Calu3 (cell line): Measurements from ENCODE around the gene FBXW2. TPM values are rescaled to one million over a fixed set of nuclear protein-coding genes. Genes with fewer than 3 reads are reported as not detected.
A peak's percentile ranks its signal among the peaks of the same experiment; 100 is the strongest.

Experiments used
- BruUV-seq: library from RNA; stranded (reverse); fragments of 400-500 nt; replicated peaks from 2 replicates; lab custom pipeline; 2021; lab: Mats Ljungman, UMichigan
- CTCF ChIA-PET: fragments of 300-600 bp; sonication (Branson Sonifier 250); formaldehyde crosslinking; loops from one replicate; lab custom pipeline; 2022; ENCODE audit warnings: antibody characterized with exemption; lab: Charles Lee
- DNase-seq: peaks from one replicate; pipeline ENCODE4 v3.0.0; 2022
- H3K27ac Mint-ChIP-seq: one replicate; pipeline ENCODE4 v1.8.0; 2022; ENCODE audit warnings: mixed read lengths; ENCODE audit not compliant: unreplicated experiment
- H3K27me3 Mint-ChIP-seq: one replicate; pipeline ENCODE4 v1.8.0; 2022; ENCODE audit warnings: mixed read lengths; ENCODE audit not compliant: unreplicated experiment
- H3K36me3 Mint-ChIP-seq: one replicate; pipeline ENCODE4 v1.8.0; 2022; ENCODE audit warnings: mild to moderate bottlenecking, moderate library complexity, mixed read lengths; ENCODE audit not compliant: insufficient read depth, unreplicated experiment
- H3K4me1 Mint-ChIP-seq: one replicate; pipeline ENCODE4 v1.8.0; 2022; ENCODE audit warnings: mild to moderate bottlenecking, low read depth, mixed read lengths; ENCODE audit not compliant: unreplicated experiment
- H3K4me3 Mint-ChIP-seq: one replicate; pipeline ENCODE4 v1.8.0; 2022; ENCODE audit warnings: mild to moderate bottlenecking, low read depth, moderate library complexity, mixed read lengths; ENCODE audit not compliant: unreplicated experiment
- H3K9me3 Mint-ChIP-seq: one replicate; pipeline ENCODE4 v1.8.0; 2022; ENCODE audit warnings: low read depth, mixed read lengths; ENCODE audit not compliant: unreplicated experiment
- CTCF ChIP-seq: fragments of 200-600 bp; IDR thresholded peaks from one replicate; pipeline ENCODE4 v1.8.0; 2022; ENCODE audit warnings: antibody characterized with exemption; ENCODE audit not compliant: unreplicated experiment
- intact Hi-C: fragments of 100-400 bp; cut with micrococcal nuclease; formaldehyde crosslinking; loops from one replicate; pipeline ENCODE4 v1.10.0; 2022; ENCODE audit not compliant: unreplicated experiment
- total RNA-seq: library from RNA; stranded (reverse); gene quantifications from 2 replicates; pipeline ENCODE4 v1.2.3, GENCODE V29; 2022

FBXW2 gene
- total RNA-seq, 1 experiment from 2014 or later: 44.8 TPM

- no peak for DNase-seq
- Mint-ChIP-seq H3K27me3 (no peaks in the 10 kb centered on the region), H3K27ac (no peak overlapping the region), H3K4me3 (peak overlapping the region; percentile 66), H3K9me3 (no peaks in the 10 kb centered on the region), H3K4me1 (peaks cover 29% of the 10 kb centered on the region), H3K36me3 (peaks cover 8% of the 10 kb centered on the region)
- intact Hi-C loops: no loop called here
- CTCF ChIA-PET: no interaction called here
- BruUV-seq: no TSS peak
- no peak for TF ChIP-seq CTCF
These were observed 84.5 kb downstream of the FBXW2 start for GRCh38 chr9:120708526-120709224.

- CTCF ChIA-PET: interaction anchor here (0.6 kb wide), 1 partner anchor 231 kb away, joined by 7 read pairs; no protein-coding TSS in a partner anchor
- intact Hi-C loops: no loop called here
- Mint-ChIP-seq H3K4me1 (peaks cover 23% of the 10 kb centered on the region), H3K4me3 (no peak overlapping the region), H3K27me3 (no peaks in the 10 kb centered on the region), H3K27ac (no peak overlapping the region), H3K36me3 (no peaks in the 10 kb centered on the region), H3K9me3 (no peaks in the 10 kb centered on the region)
- no TSS peak for BruUV-seq
- no peak for TF ChIP-seq CTCF
- no peak for DNase-seq
These were observed 86.0 kb downstream of the FBXW2 start for GRCh38 chr9:120707170-120707569.

Other genes with a start within 250 kb of the FBXW2 start
- 40.7 and 43.1 TPM in 2 replicates for gene CDK5RAP2, start 213.2 kb downstream of the FBXW2 start, total RNA-seq
- gene MEGF9, start 78.9 kb downstream of the FBXW2 start, total RNA-seq: 6.9 and 7.1 TPM in 2 replicates
- 34.0 and 34.2 TPM in 2 replicates for gene PSMD5, start 49.5 kb upstream of the FBXW2 start, total RNA-seq
- 37.2 and 44.5 TPM in 2 replicates for gene PHF19, start 83.8 kb upstream of the FBXW2 start, total RNA-seq
- gene TRAF1, start 133.4 kb upstream of the FBXW2 start, total RNA-seq: 1.5 and 1.6 TPM in 2 replicates